Psoas muscle (tissue), 8 donors: ENCODE measurements around the gene DOK1. TPM values are rescaled to one million over a fixed set of nuclear protein-coding genes. Genes with fewer than 3 reads are reported as not detected.

Experiments
- ATAC-seq, 4 donors: fragments of 200-7000 bp; cut with Tn5 transposase; one replicate each; pipeline ENCODE4 v1.9.1; 2020; ENCODE audit warnings: moderate library complexity in 3 of 4, mild to moderate bottlenecking in 2 of 4
- DNase-seq, 2 donors: peaks; one replicate each; pipeline ENCODE4 v3.0.0-alpha.2; 2020
- H3K27ac ChIP-seq: fragments of 200-600 bp; one replicate; pipeline ENCODE4 v1.8.0; 2022
- H3K27me3 ChIP-seq, 3 donors: fragments of 200-600 bp in 1 of 3; one replicate each; pipeline versions ENCODE4 v1.6.1 to v1.8.0; 2013 to 2022; ENCODE audit warnings: low read length in 2 of 3, mild to moderate bottlenecking in 2 of 3, moderate library complexity in 1 of 3; ENCODE audit not compliant: insufficient read depth in 3 of 3
- H3K36me3 ChIP-seq, 2 donors: fragments of 200-600 bp in 1 of 2; one replicate each; pipeline versions ENCODE4 v1.6.1 to v1.8.0; 2013 to 2022; ENCODE audit warnings: low read depth in 1 of 2, mild to moderate bottlenecking in 1 of 2, moderate library complexity in 1 of 2; ENCODE audit not compliant: insufficient read depth in 1 of 2
- H3K4me1 ChIP-seq: fragments of 200-600 bp; one replicate; pipeline ENCODE4 v1.8.0; 2022
- H3K4me3 ChIP-seq: fragments of 200-600 bp; one replicate; pipeline ENCODE4 v1.8.0; 2022; ENCODE audit warnings: mild to moderate bottlenecking
- H3K9me3 ChIP-seq: fragments of 200-600 bp; one replicate; pipeline ENCODE4 v1.8.0; 2022
- CTCF ChIP-seq: fragments of 200-600 bp; IDR thresholded peaks from one replicate; pipeline ENCODE4 v1.8.0; 2022; ENCODE audit warnings: antibody characterized with exemption
- WGBS, 3 donors: extraction: QIAGEN DNeasy Blood & Tissue Kit; methylation state at CpG; one replicate each; pipeline versions ENCODE4 v1.1.6 to v1.1.7; 2013; 5-methylcytosine and 5-hydroxymethylcytosine counted together
- intact Hi-C, 2 donors: fragments of 100-400 bp; cut with DNase I; formaldehyde crosslinking; loops; one replicate each; pipeline versions ENCODE4 v1.11.0 to v1.14.2; 2022
- polyA plus RNA-seq, 3 donors: library from polyadenylated mRNA; stranded (reverse); fragments of 200-250 nt; gene quantifications; one replicate each; pipeline ENCODE4 v1.2.3, GENCODE V29; 2013
- total RNA-seq, 4 donors: library from RNA; stranded (reverse); fragmentation: NEBNext Ultra II Directional in 2 of 4; extraction: Animal tissue kit (Norgen Biotek cat#: 25700) in 2 of 4; gene quantifications; one replicate each; pipeline versions ENCODE4 v1.2.1 to v1.2.4, GENCODE V29; 2021 to 2023
- donor health status: healthy with polysubstance abuse.
- donor health status: DM: no; HTN: no; CAD: no; lungs with moderate emphysema.
- donor health status: Bipolar disorder and iron deficiency.
- donor health status: healthy.
- donor health status: DM: yes; HTN: yes; CAD: no.
- donor health status: DM: no; HTN: no; CAD: no.
- donor health status: DM: no; HTN: no; CAD: no.
- donor health status: DM: yes; HTN: yes; CAD: no.

Gene DOK1
- total and polyA plus RNA-seq, 7 donors = 1.0 to 3.8 (median 1.5) TPM

- H3K36me3 ChIP-seq = no peaks in the 10 kb centered on the region
- no peak overlapping the region for H3K27ac ChIP-seq
- intact Hi-C loops = no loop called here
- peaks cover 0 to 8% (median 2%) of the 10 kb centered on the region in 3 donors for H3K27me3 ChIP-seq
- WGBS, 3 donors = 76 to 83% (median 78%) methylated on average over 3 of the region's 3 CpGs
- H3K4me3 ChIP-seq = no peak overlapping the region
- no peaks in the 10 kb centered on the region for H3K4me1 ChIP-seq
- ATAC-seq (no peak), DNase-seq (no peak)
- no peaks in the 10 kb centered on the region for H3K9me3 ChIP-seq
- TF ChIP-seq CTCF = no peak
These were observed 17.8 kb downstream of the DOK1 start for GRCh38 chr2:74572178-74572925.

- Histone ChIP-seq H3K27ac (no peak overlapping the region), H3K4me1 (no peaks in the 10 kb centered on the region)
These were observed 19.4 kb downstream of the DOK1 start for GRCh38 chr2:74573747-74574562.

GRCh38 chr2:74575320-74575719, 20.8 kb downstream of the DOK1 start:
- no peak for TF ChIP-seq CTCF
- WGBS, 3 donors = 75 to 82% (median 80%) methylated on average over 4 of the region's 4 CpGs
- H3K27ac ChIP-seq = no peak overlapping the region
- ATAC-seq = no peak
- no peaks in the 10 kb centered on the region for H3K36me3 ChIP-seq
- no peak for DNase-seq
- intact Hi-C loops = no loop called here
- no peaks in the 10 kb centered on the region for H3K4me1 ChIP-seq
- H3K9me3 ChIP-seq = no peaks in the 10 kb centered on the region
- peaks cover 0 to 8% (median 0%) of the 10 kb centered on the region in 3 donors for H3K27me3 ChIP-seq
- no peak overlapping the region for H3K4me3 ChIP-seq

More at GRCh38 chr2:74573747-74574562, 19.4 kb downstream of the DOK1 start:
- WGBS, 3 donors = 45 to 47% (median 45%) methylated on average over 7 of the region's 7 CpGs
- no peaks in the 10 kb centered on the region for H3K9me3 ChIP-seq
- ATAC-seq (no peak), DNase-seq (no peak)
- no peak for TF ChIP-seq CTCF
- no peaks in the 10 kb centered on the region for H3K36me3 ChIP-seq
- intact Hi-C loops = no loop called here
- H3K4me3 ChIP-seq = no peak overlapping the region
- H3K27me3 ChIP-seq = peaks cover 0 to 8% (median 2%) of the 10 kb centered on the region in 3 donors

- H3K4me1 ChIP-seq = no peaks in the 10 kb centered on the region
- DNase-seq (no peak), ATAC-seq (peak in 1 of 4 donors; percentile 10)
- no peaks in the 10 kb centered on the region for H3K9me3 ChIP-seq
- no peak overlapping the region for H3K27ac ChIP-seq
- WGBS, 3 donors = 70 to 79% (median 76%) methylated on average over 7 of the region's 7 CpGs
- intact Hi-C loops = no loop called here
- no peak for TF ChIP-seq CTCF
- H3K4me3 ChIP-seq = no peak overlapping the region
- H3K27me3 ChIP-seq = peaks cover 0 to 2% (median 0%) of the 10 kb centered on the region in 3 donors
- H3K36me3 ChIP-seq = no peaks in the 10 kb centered on the region
These were observed 21.8 kb downstream of the DOK1 start for GRCh38 chr2:74576211-74576862.
